Pancreas (tissue), 10 donors: ENCODE measurements around the gene CASZ1. TPM values are rescaled to one million over a fixed set of nuclear protein-coding genes. Genes with fewer than 3 reads are reported as not detected.

ENCODE experiments used
- ATAC-seq, 4 donors: fragments of 200-7000 bp; cut with Tn5 transposase; one replicate each; pipeline versions ENCODE4 v1.8.0 to v1.9.1; 2020; ENCODE audit warnings: mild to moderate bottlenecking in 4 of 4, moderate library complexity in 4 of 4
- DNase-seq, 6 donors: peaks; one replicate each; pipeline ENCODE4 v3.0.0-alpha.2; 2020
- FAIRE-seq: peaks from 2 replicates; lab custom pipeline; 2012; peaks lifted over from hg19 to GRCh38; lab: Jason Lieb, UNC
- H3K27ac ChIP-seq, 4 donors: fragments of 200-600 bp; sonication (generic); 1 replicate in 3 of 4; 2 replicates in 1 of 4; pipeline versions ENCODE4 v1.5.0 to v1.8.0; 2020
- H3K27me3 ChIP-seq, 4 donors: fragments of 200-600 bp; one replicate each; pipeline ENCODE4 v1.8.0; 2021
- H3K36me3 ChIP-seq, 3 donors: fragments of 200-600 bp; sonication (generic) in 1 of 3; one replicate each; pipeline versions ENCODE4 v1.5.0 to v1.8.0; 2020 to 2021
- H3K4me1 ChIP-seq, 3 donors: fragments of 200-600 bp; one replicate each; pipeline ENCODE4 v1.8.0; 2021
- H3K4me3 ChIP-seq, 4 donors: fragments of 200-600 bp; sonication (generic) in 2 of 4; one replicate each; pipeline versions ENCODE4 v1.5.0 to v1.8.0; 2020 to 2021
- H3K9me3 ChIP-seq, 4 donors: fragments of 200-600 bp; one replicate each; pipeline ENCODE4 v1.8.0; 2021
- CTCF ChIP-seq, 4 donors: fragments of 200-600 bp; sonication (generic) in 3 of 4; IDR thresholded peaks; one replicate each; pipeline versions ENCODE4 v1.5.0 to v1.8.0; 2021; ENCODE audit warnings: antibody characterized with exemption in 4 of 4
- WGBS, 2 donors: extraction: QIAGEN DNeasy Blood & Tissue Kit; methylation state at CpG; one replicate each; pipeline ENCODE4 v1.1.7; 2013; 5-methylcytosine and 5-hydroxymethylcytosine counted together
- intact Hi-C, 3 donors: fragments of 100-400 bp; cut with DNase I; formaldehyde crosslinking; loops; one replicate each; pipeline versions ENCODE4 v1.11.1 to v1.14.2; 2022
- polyA plus RNA-seq, 2 donors: library from polyadenylated mRNA; stranded (reverse); fragments of 200-250 nt; gene quantifications; one replicate each; pipeline ENCODE4 v1.2.3, GENCODE V29; 2013
- total RNA-seq, 6 donors: library from RNA; stranded (reverse); fragmentation: NEBNext Ultra II Directional in 4 of 6; extraction: Animal tissue kit (Norgen Biotek cat#: 25700) in 4 of 6; gene quantifications; one replicate each; pipeline versions ENCODE4 v1.2.1 to v1.2.4, GENCODE V29; 2021 to 2023
- donor health status: healthy with polysubstance abuse.
- donor health status: DM: no; HTN: no; CAD: no; lungs with moderate emphysema.
- donor health status: DM: no; HTN: no; CAD: no.
- donor health status: control.
- donor health status: control.
- donor health status: Bipolar disorder and iron deficiency.
- donor health status: DM: yes; HTN: yes; CAD: no.
- donor health status: DM: no; HTN: no; CAD: no.
- donor health status: DM: no; HTN: no; CAD: no.
- donor health status: DM: yes; HTN: yes; CAD: no.

CASZ1 gene
- total and polyA plus RNA-seq, 8 donors = 6.7 to 18.9 (median 13.8) TPM

GRCh38 chr1:10829067-10829818 lies 32.8 kb upstream of the CASZ1 start:
- no peaks in the 10 kb centered on the region for H3K27me3 ChIP-seq
- no peaks in the 10 kb centered on the region for H3K36me3 ChIP-seq
- FAIRE-seq (no peak), DNase-seq (no peak), ATAC-seq (no peak)
- 84 to 86% methylated on average over 14 of the region's 14 CpGs for WGBS, 2 donors
- no peak overlapping the region for H3K27ac ChIP-seq
- no peak overlapping the region for H3K4me3 ChIP-seq
- intact Hi-C loops = no loop called here
- no peak for TF ChIP-seq CTCF (IDR thresholded peaks at IDR 0.05)
- H3K4me1 ChIP-seq = no peaks in the 10 kb centered on the region
- no peaks in the 10 kb centered on the region for H3K9me3 ChIP-seq

GRCh38 chr1:10827377-10828333 lies 31.2 kb upstream of the CASZ1 start:
- no peak for TF ChIP-seq CTCF (IDR thresholded peaks at IDR 0.05)
- Histone ChIP-seq H3K27me3 (no peaks in the 10 kb centered on the region), H3K4me3 (no peak overlapping the region), H3K9me3 (no peaks in the 10 kb centered on the region), H3K27ac (no peak overlapping the region), H3K4me1 (no peaks in the 10 kb centered on the region), H3K36me3 (no peaks in the 10 kb centered on the region)
- FAIRE-seq (no peak), DNase-seq (peak in 2 of 6 donors; percentile 29 to 54), ATAC-seq (peak in 3 of 4 donors; percentile 26 to 73 (median 65))
- intact Hi-C loops = no loop called here
- 46 to 49% methylated on average over 39 to 43 of the region's 43 CpGs for WGBS, 2 donors

- Histone ChIP-seq H3K4me3 (no peak overlapping the region), H3K27ac (no peak overlapping the region), H3K4me1 (no peaks in the 10 kb centered on the region), H3K36me3 (no peaks in the 10 kb centered on the region), H3K9me3 (no peaks in the 10 kb centered on the region), H3K27me3 (no peaks in the 10 kb centered on the region)
- 75 to 81% methylated on average over 6 of the region's 6 CpGs for WGBS, 2 donors
- no peak for TF ChIP-seq CTCF (IDR thresholded peaks at IDR 0.05)
- FAIRE-seq (no peak), DNase-seq (no peak), ATAC-seq (no peak)
- intact Hi-C loops = no loop called here
Measured at GRCh38 chr1:10825592-10825991, 29.1 kb upstream of the CASZ1 start.

GRCh38 chr1:10824821-10825540 lies 28.5 kb upstream of the CASZ1 start:
- FAIRE-seq (no peak), DNase-seq (no peak), ATAC-seq (peak in 2 of 4 donors; percentile 13 to 19)
- TF ChIP-seq CTCF (IDR thresholded peaks at IDR 0.05) = no peak
- no peaks in the 10 kb centered on the region for H3K36me3 ChIP-seq
- intact Hi-C loops = no loop called here
- H3K4me1 ChIP-seq = no peaks in the 10 kb centered on the region
- no peaks in the 10 kb centered on the region for H3K9me3 ChIP-seq
- 44 to 62% methylated on average over 19 of the region's 19 CpGs for WGBS, 2 donors
- no peak overlapping the region for H3K4me3 ChIP-seq
- no peak overlapping the region for H3K27ac ChIP-seq
- no peaks in the 10 kb centered on the region for H3K27me3 ChIP-seq
